Measurements from ENCODE around the gene CELF3. TPM values are rescaled to one million over a fixed set of nuclear protein-coding genes. Genes with fewer than 3 reads are reported as not detected.

The CELF3 gene
- total RNA-seq, 1 donor from 2014 or later, result 274 TPM

- Mint-ChIP-seq H3K9me3 (ENCODE audit: unreplicated experiment) (peaks cover 3% of the 10 kb centered on the region), H3K4me1 (ENCODE audit: low read depth, unreplicated experiment) (no peaks in the 10 kb centered on the region), H3K27ac (ENCODE audit: unreplicated experiment) (no peak overlapping the region), H3K27me3 (ENCODE audit: unreplicated experiment) (peaks cover 2% of the 10 kb centered on the region), H3K4me3 (ENCODE audit: unreplicated experiment) (no peak overlapping the region), H3K36me3 (ENCODE audit: unreplicated experiment) (peaks cover 11% of the 10 kb centered on the region)
- DNase-seq, result no peak
- no peak for TF ChIP-seq CTCF (IDR thresholded peaks at IDR 0.05; ENCODE audit: partially characterized antibody, unreplicated experiment)
Measured at GRCh38 chr1:151655371-151655770, 61.2 kb downstream of the CELF3 start.

- H3K36me3 Mint-ChIP-seq (ENCODE audit: unreplicated experiment), result peaks cover 11% of the 10 kb centered on the region
- no peak for DNase-seq
Measured at GRCh38 chr1:151653397-151653796, 63.2 kb downstream of the CELF3 start.

More at GRCh38 chr1:151653397-151653796, 63.2 kb downstream of the CELF3 start:
- Mint-ChIP-seq H3K27ac (ENCODE audit: unreplicated experiment) (no peak overlapping the region), H3K4me3 (ENCODE audit: unreplicated experiment) (no peak overlapping the region), H3K4me1 (ENCODE audit: low read depth, unreplicated experiment) (no peaks in the 10 kb centered on the region), H3K9me3 (ENCODE audit: unreplicated experiment) (peaks cover 3% of the 10 kb centered on the region), H3K27me3 (ENCODE audit: unreplicated experiment) (peaks cover 5% of the 10 kb centered on the region)
- no peak for TF ChIP-seq CTCF (IDR thresholded peaks at IDR 0.05; ENCODE audit: partially characterized antibody, unreplicated experiment)

Other genes with a start within 250 kb of the CELF3 start
- gene CGN, start 205.4 kb downstream of the CELF3 start, total RNA-seq (ENCODE audit: unreplicated experiment), result 2.0 TPM
- gene TUFT1, start 176.5 kb downstream of the CELF3 start, total RNA-seq (ENCODE audit: unreplicated experiment), result 7.0 TPM
- 39.3 TPM for gene SNX27, start 104.8 kb downstream of the CELF3 start, total RNA-seq (ENCODE audit: unreplicated experiment)
- 3.8 TPM for gene RIIAD1, start 4.7 kb upstream of the CELF3 start, total RNA-seq (ENCODE audit: unreplicated experiment)
- 75.0 TPM for gene MRPL9, start 46.7 kb upstream of the CELF3 start, total RNA-seq (ENCODE audit: unreplicated experiment)
- gene TDRKH, start 73.7 kb upstream of the CELF3 start, total RNA-seq (ENCODE audit: unreplicated experiment), result 40.1 TPM
- not detected for gene LINGO4, start 88.6 kb upstream of the CELF3 start, total RNA-seq (ENCODE audit: unreplicated experiment)
- gene RORC, start 115.0 kb upstream of the CELF3 start, total RNA-seq (ENCODE audit: unreplicated experiment), result not detected
- not detected for gene C2CD4D, start 123.0 kb upstream of the CELF3 start, total RNA-seq (ENCODE audit: unreplicated experiment)
- not detected for gene THEM5, start 136.9 kb upstream of the CELF3 start, total RNA-seq (ENCODE audit: unreplicated experiment)
- 15.5 TPM for gene THEM4, start 192.7 kb upstream of the CELF3 start, total RNA-seq (ENCODE audit: unreplicated experiment)